GM12878 (cell line): ENCODE data around the gene NLRC5. TPM values are rescaled to one million over a fixed set of nuclear protein-coding genes. Genes with fewer than 3 reads are reported as not detected.
A peak's percentile ranks its signal among the peaks of the same experiment; 100 is the strongest.

Source experiments
- LARP7 ChIP-seq: fragments of 450-650 bp; IDR thresholded peaks from 2 replicates; pipeline ENCODE4 v1.6.1; 2017; ENCODE audit warnings: mild to moderate bottlenecking
- NR2F1 ChIP-seq: fragments of 450-650 bp; conservative IDR thresholded peaks from 2 replicates; pipeline ENCODE4 v1.6.1; 2017; ENCODE audit warnings: mild to moderate bottlenecking
- polyA plus RNA-seq, 11 experiments: library from polyadenylated mRNA; depleted of rRNA in 4 of 11; unstranded in 6 of 11; stranded (reverse) in 5 of 11; fragments of >200 nt; fragmentation: Nextera tagmentation in 4 of 11; fragmentation: Illumina TruSeq in 1 of 11; extraction: Ambion mirVana in 4 of 11; extraction: Trizol in 1 of 11; gene quantifications; 1 replicate in 1 of 11; 2 replicates in 10 of 11; pipeline versions ENCODE4 v1.2.1 to v1.2.3, GENCODE V29; 2011 to 2016; ENCODE audit warnings: inconsistent platforms in 2 of 11, missing spikeins in 2 of 11, low read depth in 1 of 11
- total RNA-seq, 4 experiments: library from RNA; depleted of rRNA in 3 of 4; stranded (reverse); fragments of >200 nt in 3 of 4; fragmentation: Illumina TruSeq in 1 of 4; extraction: Trizol in 1 of 4; gene quantifications; 2 replicates each; pipeline versions ENCODE4 v1.2.1 to v1.2.3, GENCODE V29; 2013 to 2021
- TF ChIP-seq, protein P1 (sequence below): fragments of 450-650 bp; IDR thresholded peaks from 2 replicates; pipeline ENCODE4 v1.6.1; 2016; ENCODE audit warnings: mild to moderate bottlenecking
- TF ChIP-seq, protein P2 (sequence below): fragments of 450-650 bp; IDR thresholded peaks from 2 replicates; pipeline ENCODE4 v1.6.1; 2017; ENCODE audit warnings: mild to moderate bottlenecking, moderate library complexity

The NLRC5 gene
- total and polyA plus RNA-seq, 10 of the 15 experiments (the other 5 are each of a cell fraction or from before 2014, with no cell fraction given) = 13.1 to 105 (median 57.3) TPM

DNA sequence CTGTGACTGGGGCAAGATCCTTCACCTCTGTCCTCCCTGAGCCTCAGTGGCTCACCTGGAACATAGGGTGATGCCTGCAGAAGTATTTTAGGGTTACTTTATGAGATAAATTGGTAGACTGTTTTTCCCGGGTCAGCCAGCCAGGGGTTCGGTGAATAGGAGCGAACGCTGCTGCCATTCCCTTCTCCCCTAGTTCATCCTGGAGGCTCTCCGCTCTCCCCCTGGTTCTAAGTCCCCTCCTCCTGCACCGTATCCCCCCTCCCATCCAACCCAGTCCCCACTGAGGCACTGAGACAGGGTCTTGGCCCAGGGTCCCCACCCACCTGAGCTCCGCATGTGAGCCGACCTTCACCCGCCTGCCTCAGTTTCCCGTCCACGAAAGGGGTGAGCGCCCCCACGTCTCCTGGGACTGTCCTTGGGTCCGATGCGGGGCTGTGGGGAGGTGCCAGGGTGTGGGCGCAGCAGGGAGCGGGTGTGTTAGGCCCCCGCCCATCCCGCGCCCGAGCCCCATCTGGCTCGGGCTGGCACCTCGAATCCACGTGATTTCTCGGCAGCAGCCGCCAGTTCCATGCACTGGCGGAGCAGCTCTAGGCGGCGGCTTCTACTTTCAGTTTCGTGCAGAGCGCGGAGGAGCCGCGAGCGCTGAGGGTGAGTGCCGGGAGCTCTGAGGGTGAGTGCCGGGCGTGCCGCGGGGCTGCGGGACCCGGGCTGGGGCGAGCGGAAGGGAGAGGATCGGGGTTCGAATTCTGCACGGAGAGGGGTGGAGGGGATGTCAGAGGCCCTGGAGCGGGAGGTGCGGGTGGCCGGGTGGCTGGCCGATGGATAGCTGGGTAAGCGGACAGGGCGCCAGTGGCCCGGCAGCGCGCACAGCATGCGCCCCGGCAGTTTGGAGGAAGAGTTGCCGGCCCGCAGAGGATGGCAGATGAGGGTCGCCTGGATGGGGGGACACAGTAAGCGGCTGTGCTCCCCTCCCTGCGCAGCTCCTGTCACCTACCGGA is at the start of gene NLRC5 (continued):
- TF ChIP-seq LARP7 = peak; percentile 61
- peak; percentile 31; the same call in 1 of the 2 replicates for TF ChIP-seq NR2F1
- TF ChIP-seq, protein P1, sequence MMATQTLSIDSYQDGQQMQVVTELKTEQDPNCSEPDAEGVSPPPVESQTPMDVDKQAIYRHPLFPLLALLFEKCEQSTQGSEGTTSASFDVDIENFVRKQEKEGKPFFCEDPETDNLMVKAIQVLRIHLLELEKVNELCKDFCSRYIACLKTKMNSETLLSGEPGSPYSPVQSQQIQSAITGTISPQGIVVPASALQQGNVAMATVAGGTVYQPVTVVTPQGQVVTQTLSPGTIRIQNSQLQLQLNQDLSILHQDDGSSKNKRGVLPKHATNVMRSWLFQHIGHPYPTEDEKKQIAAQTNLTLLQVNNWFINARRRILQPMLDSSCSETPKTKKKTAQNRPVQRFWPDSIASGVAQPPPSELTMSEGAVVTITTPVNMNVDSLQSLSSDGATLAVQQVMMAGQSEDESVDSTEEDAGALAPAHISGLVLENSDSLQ = no peak
- TF ChIP-seq, protein P2, sequence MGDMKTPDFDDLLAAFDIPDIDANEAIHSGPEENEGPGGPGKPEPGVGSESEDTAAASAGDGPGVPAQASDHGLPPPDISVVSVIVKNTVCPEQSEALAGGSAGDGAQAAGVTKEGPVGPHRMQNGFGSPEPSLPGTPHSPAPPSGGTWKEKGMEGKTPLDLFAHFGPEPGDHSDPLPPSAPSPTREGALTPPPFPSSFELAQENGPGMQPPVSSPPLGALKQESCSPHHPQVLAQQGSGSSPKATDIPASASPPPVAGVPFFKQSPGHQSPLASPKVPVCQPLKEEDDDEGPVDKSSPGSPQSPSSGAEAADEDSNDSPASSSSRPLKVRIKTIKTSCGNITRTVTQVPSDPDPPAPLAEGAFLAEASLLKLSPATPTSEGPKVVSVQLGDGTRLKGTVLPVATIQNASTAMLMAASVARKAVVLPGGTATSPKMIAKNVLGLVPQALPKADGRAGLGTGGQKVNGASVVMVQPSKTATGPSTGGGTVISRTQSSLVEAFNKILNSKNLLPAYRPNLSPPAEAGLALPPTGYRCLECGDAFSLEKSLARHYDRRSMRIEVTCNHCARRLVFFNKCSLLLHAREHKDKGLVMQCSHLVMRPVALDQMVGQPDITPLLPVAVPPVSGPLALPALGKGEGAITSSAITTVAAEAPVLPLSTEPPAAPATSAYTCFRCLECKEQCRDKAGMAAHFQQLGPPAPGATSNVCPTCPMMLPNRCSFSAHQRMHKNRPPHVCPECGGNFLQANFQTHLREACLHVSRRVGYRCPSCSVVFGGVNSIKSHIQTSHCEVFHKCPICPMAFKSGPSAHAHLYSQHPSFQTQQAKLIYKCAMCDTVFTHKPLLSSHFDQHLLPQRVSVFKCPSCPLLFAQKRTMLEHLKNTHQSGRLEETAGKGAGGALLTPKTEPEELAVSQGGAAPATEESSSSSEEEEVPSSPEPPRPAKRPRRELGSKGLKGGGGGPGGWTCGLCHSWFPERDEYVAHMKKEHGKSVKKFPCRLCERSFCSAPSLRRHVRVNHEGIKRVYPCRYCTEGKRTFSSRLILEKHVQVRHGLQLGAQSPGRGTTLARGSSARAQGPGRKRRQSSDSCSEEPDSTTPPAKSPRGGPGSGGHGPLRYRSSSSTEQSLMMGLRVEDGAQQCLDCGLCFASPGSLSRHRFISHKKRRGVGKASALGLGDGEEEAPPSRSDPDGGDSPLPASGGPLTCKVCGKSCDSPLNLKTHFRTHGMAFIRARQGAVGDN = peak; percentile 87; the same call in 1 of the 2 replicates
